ENCODE results near the gene MINDY2.

The MINDY2 gene

GRCh38 chr15:58889363-58889762 lies 118.3 kb downstream of the MINDY2 start:
- DNase-seq: no peak

GRCh38 chr15:58898150-58898680 lies 127.1 kb downstream of the MINDY2 start:
- no peak for DNase-seq

- DNase-seq: no peak
Measured at GRCh38 chr15:58900631-58901030, 129.5 kb downstream of the MINDY2 start.

- no peak for DNase-seq
Measured at GRCh38 chr15:58908550-58909309, 137.6 kb downstream of the MINDY2 start.

- no peak for DNase-seq
Measured at GRCh38 chr15:58909616-58910015, 138.5 kb downstream of the MINDY2 start.

- DNase-seq: no peak
Measured at GRCh38 chr15:58910456-58910855, 139.4 kb downstream of the MINDY2 start.
